ENCODE measurements around the gene PACRG.

PACRG gene

DNA sequence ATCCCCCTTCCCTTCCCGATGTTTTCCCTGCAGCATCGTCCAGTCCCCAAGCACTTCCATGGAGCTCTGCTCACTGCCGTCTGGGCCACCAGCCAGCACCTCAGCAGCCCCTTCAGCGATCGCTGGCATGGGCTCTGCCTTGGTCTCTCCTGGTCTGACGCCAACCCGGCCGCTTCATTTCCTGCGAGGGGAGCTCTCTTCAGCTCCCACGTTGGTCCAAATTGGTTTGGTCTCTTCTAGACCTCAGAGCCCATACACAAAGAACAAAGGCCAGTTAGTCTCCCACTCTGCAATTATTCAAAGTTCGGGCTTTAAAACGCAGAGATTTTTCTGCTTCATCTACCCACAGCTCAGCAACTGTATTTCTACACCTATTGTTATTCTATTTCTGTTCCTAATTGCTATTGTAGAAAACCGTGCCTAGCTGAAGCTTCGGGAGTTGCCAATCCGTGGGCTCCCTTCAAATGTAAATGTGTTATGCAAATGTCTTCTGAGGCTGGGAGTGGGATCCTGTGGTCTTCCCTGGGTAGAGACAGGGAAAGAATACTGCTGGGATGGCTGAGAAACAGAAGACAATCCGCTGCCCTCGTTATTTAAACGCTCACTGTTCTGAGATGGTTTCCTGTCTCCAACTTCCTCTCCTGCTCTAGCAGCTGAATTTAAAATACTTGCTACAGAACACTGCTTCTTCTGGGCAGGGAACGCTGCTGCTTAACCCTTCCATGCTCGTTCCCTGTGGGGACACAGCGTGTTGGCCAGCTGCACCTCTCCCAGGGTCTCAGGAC lies 532.5 kb downstream of the PACRG start:
- in situ Hi-C loops (cut with HindIII; ENCODE audit: low sequenced_read_pairs): no loop called here

GRCh38 chr6:163260911-163261310 lies 533.1 kb downstream of the PACRG start:
- in situ Hi-C loops (cut with HindIII; ENCODE audit: low sequenced_read_pairs): no loop called here

GRCh38 chr6:163261361-163261760 lies 533.6 kb downstream of the PACRG start:
- in situ Hi-C loops (cut with HindIII; ENCODE audit: low sequenced_read_pairs): no loop called here

DNA sequence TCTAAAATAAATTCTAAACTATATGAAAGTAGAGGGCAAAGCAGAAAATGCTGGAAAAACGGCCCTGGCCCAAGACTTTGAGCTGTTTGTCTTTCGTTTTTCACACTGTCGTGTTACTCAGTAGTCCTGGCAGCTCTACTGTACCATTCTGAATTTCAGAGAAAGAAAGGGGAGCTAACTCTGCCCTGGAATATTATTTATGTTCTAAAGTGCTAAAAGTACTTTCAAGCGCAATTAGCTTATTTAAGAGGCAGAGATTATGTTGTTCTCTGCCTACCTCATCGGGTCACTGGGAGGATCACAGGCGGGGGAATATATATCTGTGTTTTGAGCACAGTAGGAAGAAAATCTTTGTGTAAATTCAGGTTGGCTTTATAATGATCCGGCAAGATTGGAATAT lies 534.3 kb downstream of the PACRG start:
- in situ Hi-C loops (cut with HindIII; ENCODE audit: low sequenced_read_pairs): no loop called here

- in situ Hi-C loops (cut with HindIII; ENCODE audit: low sequenced_read_pairs): no loop called here
Measured at GRCh38 chr6:163263196-163263595, 535.4 kb downstream of the PACRG start.

GRCh38 chr6:163263998-163264661 lies 536.4 kb downstream of the PACRG start:
- in situ Hi-C loops (cut with HindIII; ENCODE audit: low sequenced_read_pairs): no loop called here

DNA sequence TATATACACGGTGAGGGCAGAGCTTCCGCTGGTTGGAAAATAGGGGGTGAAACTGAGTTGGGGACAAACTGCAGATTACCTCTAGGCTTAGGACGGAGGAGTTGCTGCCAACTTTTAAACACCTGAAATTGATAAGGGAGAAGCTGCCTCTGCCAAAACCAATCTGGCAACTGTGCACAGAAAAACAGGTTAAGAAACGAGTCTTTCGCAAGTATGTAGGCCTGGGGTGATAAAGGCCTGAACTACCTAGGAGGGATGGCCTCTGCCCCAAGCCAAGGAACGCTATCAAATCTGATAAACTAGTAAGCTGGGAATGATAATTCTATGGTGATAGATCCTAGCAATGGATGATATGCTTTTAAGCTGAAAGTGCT lies 536.9 kb downstream of the PACRG start:
- in situ Hi-C loops (cut with HindIII; ENCODE audit: low sequenced_read_pairs): no loop called here

DNA sequence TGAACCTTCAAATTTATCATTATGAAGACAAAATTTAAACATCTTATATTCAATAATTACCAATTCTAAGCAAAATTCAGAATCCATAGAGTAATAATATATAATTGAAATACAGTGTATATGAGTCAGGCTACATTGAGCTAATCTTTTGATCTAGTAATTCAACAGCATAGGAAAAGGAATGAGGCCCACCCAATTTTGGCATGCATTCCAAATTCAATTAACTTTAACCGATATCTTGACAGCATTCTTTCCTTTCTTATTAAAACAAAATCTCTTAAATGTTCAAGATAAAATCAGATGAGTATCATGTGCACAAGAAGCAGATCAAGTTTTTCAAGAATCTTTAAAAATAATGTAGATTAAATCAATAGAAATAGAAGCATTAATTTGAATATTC lies 553.9 kb downstream of the PACRG start:
- in situ Hi-C loops (cut with HindIII; ENCODE audit: low sequenced_read_pairs): no loop called here

DNA sequence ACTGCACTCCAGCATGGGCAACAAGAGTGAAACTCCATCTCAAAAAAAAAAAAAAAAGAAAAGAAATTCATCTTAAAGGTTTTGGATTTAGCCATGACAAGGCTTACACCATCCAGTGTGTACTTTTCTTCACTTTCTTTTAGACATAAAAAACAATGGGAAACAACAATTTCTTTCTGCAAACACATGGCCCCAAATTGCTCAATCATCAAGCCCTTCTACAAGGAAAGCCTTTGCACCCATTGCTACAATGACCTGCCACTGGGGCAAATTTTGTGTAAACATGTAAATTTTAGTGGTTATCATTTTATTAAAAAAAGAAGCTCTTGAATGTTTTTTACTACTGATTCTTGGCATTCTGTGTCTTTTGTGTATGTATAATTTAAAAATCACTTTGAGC lies 554.9 kb downstream of the PACRG start:
- in situ Hi-C loops (cut with HindIII; ENCODE audit: low sequenced_read_pairs): no loop called here

DNA sequence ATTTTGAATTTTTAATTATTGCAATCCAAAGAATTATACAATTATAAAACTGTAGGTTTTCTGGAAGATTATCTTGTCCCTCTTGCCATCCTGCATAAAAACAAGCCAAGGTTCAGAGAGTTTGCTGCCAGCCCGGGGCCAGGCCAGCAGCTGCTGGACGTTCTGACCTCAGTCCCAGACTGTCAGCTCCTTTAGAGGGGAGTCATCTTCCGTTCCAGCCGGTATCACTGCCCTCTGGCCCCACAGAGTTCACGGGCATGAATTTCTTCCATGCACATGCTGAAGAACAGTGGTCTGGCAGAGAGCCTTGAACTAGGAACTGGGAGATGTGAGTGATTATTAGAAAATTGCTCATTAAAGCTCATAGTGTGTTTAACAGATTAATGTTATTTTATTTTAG lies 556.4 kb downstream of the PACRG start:
- in situ Hi-C loops (cut with HindIII; ENCODE audit: low sequenced_read_pairs): no loop called here

DNA sequence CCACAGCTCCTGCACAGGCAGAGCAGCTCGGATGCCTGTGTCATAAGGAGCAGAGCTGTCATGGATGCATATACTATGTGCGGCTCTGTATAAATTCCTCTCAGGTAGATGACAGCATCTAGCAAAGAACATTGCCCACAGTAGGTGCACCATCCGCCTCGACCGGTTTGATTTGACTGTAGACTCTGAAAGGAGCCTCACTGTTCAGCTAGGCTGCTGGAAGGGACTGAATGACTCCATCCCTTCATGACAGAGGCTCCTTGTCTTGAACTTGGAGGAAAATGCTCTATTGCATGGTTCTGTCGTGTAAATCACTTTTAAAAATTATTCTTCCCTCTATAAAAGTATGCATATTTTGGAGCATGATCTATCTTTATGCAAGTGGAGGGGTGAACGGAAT lies 557.9 kb downstream of the PACRG start:
- in situ Hi-C loops (cut with HindIII; ENCODE audit: low sequenced_read_pairs): no loop called here

GRCh38 chr6:163287626-163288025 lies 559.9 kb downstream of the PACRG start:
- in situ Hi-C loops (cut with HindIII; ENCODE audit: low sequenced_read_pairs): no loop called here

DNA sequence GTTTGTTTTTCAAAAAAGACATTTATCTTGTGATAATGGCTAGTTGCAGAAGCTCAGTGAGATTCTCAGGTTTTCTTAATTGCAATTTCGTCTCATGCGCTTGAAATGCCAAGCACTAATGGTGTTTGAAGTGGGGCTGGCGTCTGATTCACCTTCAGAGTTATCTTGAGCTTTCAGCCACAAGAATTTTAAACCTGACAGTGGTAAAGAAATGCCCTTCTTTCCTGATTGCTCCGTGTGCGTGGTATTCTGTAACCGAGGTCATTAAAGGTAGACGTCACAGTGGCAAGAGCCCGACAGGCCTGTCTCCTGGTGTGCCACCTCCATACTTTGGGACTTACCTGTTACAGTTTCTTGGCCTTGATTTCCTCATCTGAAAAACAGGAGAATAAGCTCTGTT lies 560.3 kb downstream of the PACRG start:
- in situ Hi-C loops (cut with HindIII; ENCODE audit: low sequenced_read_pairs): no loop called here

DNA sequence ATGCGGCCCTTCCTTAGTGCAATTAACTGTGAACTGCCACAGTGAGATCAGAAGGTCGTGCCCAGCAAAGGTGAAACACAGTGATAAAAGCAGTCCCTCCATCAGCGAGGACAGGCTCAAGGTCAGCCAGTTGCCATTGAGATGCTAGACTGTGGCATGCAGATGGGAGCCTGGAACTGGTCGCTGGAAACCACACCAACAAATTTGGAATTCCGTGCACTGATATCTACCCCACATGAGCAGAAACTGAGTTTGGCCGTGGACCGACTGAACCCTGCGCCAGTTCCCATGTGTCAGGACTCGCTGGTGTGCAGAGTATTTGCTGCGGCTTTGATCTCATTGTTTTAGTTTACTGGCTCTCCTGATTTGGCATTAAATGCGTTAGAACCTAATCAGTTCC lies 561.1 kb downstream of the PACRG start:
- in situ Hi-C loops (cut with HindIII; ENCODE audit: low sequenced_read_pairs): no loop called here

DNA sequence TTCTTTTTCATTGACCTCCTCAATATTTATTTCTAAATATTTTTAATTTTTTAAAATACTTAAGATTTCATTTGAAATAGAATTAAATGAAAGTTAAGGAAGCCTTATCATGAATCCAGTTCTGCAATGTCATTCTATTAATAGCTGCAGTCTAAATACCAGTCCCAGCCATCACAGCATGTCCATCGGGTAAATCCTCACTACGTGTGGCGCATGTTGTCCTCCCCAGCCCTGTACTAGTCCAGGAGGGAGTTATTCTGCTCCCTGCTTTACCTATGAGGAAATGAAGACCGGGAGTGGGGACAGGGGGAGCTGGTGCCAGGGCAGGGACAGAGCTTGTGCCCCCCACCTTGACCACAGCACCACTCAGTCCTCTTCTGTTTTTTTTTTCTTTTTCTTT lies 561.7 kb downstream of the PACRG start:
- in situ Hi-C loops (cut with HindIII; ENCODE audit: low sequenced_read_pairs): no loop called here

DNA sequence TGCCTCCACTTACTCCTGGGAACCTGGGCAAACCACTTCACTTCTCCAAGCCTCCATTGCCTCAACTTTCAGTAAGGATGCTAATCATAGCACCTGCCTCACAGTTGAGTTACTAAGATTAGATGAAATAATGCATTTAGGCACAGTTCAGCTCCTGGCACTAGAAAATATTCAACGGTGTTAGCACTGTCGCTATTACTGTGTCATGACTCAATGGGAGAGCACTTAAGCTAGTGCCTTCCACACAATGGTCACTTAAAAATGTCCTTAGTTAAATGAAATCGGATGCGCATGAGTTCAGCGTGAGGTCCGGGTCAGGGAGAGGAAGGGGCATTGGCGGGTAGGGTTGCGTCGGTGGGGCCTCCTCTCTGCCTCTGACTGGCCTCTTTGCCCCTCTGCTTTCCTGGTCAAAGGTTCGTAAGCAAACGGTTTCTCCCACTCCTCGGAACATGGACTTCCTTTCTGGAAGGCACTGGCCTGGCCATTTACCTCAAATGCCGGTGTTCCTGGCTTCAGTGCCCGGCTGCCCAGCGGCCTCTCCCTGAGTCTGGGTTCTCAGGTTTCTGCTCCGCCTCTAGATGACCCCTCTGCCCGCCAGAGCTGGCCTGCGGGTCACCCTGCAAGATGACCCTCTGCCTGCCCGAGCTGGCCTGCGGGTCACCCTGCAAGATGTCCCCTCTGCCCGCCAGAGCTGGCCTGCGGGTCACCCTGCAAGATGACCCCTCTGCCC lies 562.9 kb downstream of the PACRG start:
- in situ Hi-C loops (cut with HindIII; ENCODE audit: low sequenced_read_pairs): no loop called here

- in situ Hi-C loops (cut with HindIII; ENCODE audit: low sequenced_read_pairs): no loop called here
Measured at GRCh38 chr6:163291622-163292021, 563.8 kb downstream of the PACRG start.

DNA sequence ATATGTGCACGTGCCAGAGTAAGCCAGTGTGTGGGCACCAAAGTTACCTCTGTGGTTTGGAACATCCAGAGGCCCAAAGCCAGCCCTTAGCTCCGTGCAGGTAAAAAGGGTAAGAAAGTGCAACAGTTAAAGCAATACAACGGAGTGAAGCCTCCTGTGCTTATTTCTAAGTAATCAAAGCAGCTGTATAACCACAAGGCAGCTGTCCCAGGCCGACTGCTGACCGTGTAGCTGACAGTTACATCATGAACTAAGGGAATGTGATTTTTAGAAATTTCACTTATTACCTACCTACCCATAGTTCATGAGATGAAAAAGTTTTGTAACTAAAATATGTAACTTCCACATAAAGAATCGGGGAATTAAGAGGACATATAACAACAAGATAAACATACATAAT lies 565.5 kb downstream of the PACRG start:
- in situ Hi-C loops (cut with HindIII; ENCODE audit: low sequenced_read_pairs): no loop called here

DNA sequence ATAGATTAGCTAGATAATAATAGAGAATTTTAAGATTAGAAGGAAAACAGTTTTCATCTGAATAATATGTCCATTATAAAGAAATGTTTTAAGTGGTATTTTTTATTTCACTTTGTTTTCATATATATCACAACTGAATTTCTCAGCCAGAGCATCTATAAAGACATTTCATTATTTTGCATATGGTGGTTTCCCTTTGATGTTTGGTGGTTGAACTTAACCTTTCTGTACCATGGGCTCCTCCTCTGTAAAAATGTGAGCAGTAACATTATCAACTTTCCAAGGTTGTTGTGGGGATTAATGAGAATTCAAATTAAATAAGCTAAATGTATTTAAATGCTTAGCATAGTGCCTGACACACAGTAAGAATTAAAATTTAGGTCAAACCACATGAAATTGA lies 567.0 kb downstream of the PACRG start:
- in situ Hi-C loops (cut with HindIII; ENCODE audit: low sequenced_read_pairs): loop anchor here (5.0 kb wide), 1 partner anchor 108 kb away; no protein-coding TSS in a partner anchor

DNA sequence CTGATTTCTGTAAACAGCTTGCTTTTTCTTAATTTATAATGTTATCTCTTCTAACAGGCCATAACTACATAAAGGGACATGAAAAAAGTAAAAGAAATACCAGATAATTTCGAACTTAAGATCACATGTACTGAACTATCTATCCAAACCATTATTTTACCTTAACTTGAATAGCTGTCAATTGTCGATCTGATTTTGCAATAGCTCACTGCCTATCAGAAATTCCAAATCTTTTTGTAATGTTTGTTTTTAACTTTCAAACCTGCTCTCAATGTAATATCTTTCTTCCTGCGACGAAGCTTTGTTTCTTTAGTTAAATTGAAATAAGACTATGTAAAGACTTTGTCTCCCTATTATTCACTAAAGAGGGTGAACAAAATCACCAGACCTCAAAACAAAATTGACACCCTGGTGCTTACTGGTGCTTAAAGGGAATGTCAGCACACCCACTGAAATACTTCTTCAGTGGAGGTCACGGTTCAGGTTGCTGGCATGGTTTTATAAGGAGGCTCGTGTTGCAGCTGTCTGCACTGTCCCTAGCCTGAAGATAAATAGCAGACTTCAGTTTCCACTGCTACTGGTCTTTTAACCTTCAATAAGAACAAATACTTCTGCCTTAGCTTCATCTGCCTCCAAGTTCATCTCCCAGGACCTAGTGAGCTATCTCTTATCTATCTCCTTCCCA lies 569.2 kb downstream of the PACRG start:
- in situ Hi-C loops (cut with HindIII; ENCODE audit: low sequenced_read_pairs): loop anchor here (5.0 kb wide), 1 partner anchor 105 kb away; no protein-coding TSS in a partner anchor

Measured in DLD1 (cell line).